HG03442 (cell line): Measurements from ENCODE around the gene ING3.

Experiments used
- ATAC-seq: cut with Tn5 transposase; IDR thresholded peaks from one replicate; pipeline ENCODE4 v1.9.1; 2021; ENCODE audit warnings: mild to moderate bottlenecking, moderate library complexity; ENCODE audit not compliant: unreplicated experiment

The ING3 gene

GRCh38 chr7:120950539-120951308 lies at the start of gene ING3:
ING3 (plus strand) TSS chr7:120950777; CDS start chr7:120950897, 120 bp downstream.
- ATAC-seq, result peak; percentile 97

DNA sequence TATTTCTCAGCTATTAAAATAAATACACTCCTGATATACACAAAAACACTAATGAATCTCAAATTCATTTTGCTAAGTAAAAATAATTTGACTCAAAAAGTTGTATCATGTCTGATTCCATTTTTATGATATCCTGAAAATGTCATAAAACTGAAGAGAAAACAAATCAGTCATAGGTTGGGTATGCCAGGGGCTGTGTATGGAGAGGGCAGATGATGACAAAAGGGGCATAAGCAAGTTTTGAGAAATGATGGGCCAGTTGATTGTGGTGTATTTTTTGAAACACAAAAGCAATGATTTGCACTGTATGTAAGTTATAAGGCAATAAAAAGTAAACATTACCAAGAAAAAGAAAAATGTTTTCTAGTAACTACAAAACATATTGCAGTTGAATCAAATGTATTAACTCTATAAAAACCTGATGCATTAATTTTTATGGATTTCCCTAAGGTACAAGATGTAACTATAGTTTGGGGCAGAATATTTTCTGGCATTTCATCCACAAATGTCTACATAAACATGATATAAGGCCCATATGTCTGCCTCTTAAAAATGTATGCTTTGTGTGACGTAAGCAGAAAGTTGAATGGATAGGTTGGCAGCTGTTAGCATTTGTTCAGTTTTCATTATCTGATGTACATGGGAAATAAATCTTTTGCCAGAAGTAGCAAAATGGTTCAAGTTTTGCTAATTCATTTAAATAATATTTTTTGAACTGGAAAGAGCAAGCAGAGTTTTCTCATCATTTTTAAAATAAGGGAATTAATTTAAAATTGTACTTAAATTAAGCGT lies 35.1 kb upstream of the ING3 start:
- no peak for ATAC-seq

- ATAC-seq, result no peak
These were observed 34.5 kb upstream of the ING3 start for GRCh38 chr7:120916121-120916520.

DNA sequence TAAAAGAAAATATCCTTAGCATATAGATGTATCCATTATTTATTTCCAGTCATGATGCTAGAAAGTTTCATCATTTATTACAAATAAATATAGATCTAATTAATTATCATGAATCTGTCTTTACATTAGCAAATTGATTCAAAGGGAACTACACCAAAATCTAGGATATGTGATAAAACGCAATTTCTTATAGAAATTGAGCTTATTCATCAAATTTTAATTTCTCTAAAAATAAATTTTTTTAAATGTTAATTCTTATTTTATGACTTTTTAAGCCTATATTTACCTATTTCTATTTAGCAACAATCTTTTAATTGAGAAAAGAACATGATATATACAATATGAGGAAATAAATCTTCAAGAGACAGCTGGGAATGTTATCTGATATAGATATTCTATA lies 34.0 kb upstream of the ING3 start:
- no peak for ATAC-seq

DNA sequence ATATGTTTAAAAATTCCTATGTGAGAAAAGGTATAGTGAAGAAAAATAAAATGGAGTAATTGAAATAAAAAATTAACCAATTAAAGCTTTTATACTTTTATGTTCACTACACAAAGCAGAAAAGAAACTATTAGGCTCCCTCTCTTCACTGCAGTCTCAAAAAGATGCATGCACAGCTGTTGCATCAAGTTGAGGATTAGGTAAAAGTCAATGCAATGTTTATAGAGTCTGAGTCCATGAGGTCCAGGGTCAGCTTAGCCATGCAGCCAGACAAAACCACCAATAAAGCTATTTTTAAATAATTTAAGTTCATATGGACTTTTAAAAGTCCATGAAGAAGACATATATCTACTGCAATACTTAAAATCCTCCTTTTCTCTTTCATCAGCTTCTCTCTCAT lies 31.1 kb upstream of the ING3 start:
- ATAC-seq, result no peak

- no peak for ATAC-seq
These were observed 30.5 kb upstream of the ING3 start for GRCh38 chr7:120920034-120920433.

DNA sequence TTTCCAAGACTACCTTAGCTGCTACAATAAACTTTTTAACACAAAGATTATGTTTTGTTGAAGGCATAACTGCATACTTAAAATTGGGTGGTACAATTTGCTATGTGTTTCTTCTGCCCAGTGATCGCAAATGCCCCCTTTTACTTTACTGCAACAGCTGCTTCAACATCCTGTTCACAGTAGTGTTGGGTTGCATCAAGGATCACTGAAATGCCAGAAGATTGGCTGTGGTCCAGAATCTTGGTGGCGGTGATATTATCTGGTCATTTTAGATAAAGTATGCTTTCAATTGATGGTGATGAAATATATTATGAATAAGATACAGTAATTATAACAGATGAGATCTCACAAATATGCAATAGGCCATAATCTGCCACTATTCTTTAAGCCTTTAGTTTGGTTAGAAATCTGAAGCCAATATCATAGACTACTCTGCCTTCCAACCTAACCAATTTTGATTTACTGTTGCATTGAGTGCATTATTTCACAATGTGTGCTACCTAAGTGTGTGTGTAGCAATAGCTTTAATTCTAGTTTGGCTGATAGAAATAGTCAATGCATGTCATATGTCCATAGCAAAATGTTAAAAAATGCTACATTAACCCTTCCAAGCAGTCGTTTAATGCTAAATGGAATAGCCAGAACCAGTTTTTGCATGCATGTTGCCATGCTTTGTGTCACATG lies 29.8 kb upstream of the ING3 start:
- ATAC-seq, result no peak

DNA sequence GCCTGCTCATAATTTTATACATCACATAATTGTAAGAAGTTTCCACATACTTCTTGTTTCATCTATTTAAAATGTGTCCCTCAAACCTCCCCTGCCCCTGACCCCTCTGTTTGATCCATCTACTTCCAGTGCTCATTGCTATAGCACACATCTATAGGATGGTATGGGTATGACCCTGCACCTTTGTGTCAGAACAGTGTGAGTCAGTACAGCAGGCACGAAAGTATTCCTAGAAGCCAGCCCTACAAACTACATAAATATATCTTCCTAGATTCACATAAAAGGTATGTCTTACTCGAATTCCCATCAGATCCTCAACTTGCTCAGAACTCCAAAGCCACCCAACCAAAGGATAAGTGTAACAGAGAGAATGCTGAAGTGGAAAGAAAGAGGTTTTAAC lies 25.7 kb upstream of the ING3 start:
- no peak for ATAC-seq

DNA sequence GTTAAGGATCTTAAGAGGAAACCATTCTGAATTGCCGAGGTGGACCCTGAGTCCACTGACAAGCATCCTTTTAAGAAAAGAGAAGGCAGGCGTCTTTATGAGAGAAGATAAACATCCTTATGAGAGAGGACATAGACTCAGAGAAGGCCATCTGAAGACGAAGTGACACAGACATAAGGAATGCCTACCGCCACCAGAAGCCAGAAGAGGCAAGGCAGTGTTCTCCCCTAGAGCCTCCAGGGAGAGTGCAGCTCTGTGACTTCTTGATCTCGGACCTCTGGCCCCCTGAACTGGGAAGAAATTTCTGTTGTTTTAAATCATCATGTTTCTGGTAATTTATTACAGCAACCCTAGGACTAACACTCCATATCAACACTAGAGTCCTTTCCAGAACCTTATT lies 25.2 kb upstream of the ING3 start:
- no peak for ATAC-seq

GRCh38 chr7:120926943-120927346 lies 23.6 kb upstream of the ING3 start:
- peak; percentile 1 for ATAC-seq

GRCh38 chr7:120927454-120928103 lies 23.0 kb upstream of the ING3 start:
- ATAC-seq, result peak; percentile 84

DNA sequence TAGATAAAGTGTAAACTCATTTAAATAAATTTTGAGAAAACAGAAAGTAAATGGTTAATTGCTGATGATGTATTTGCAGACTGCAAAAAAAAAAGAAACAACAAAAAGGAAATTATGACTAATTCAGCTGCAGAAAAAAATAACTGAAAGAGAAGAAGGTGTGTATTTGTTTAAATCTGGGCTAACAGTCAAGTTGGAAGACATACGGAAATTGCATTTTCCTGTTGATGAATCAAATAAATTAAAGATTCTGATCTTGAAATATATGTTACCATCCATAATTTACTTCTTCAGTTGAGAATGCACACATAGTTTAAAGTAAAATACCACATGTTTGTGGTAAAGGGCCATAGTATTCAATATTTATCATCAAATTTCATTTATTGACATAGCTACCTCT lies 19.3 kb upstream of the ING3 start:
- ATAC-seq, result no peak

GRCh38 chr7:120933475-120933874 lies 17.1 kb upstream of the ING3 start:
- ATAC-seq, result peak; percentile 48

- ATAC-seq, result no peak
These were observed 11.2 kb upstream of the ING3 start for GRCh38 chr7:120939345-120939744.

GRCh38 chr7:120941064-120941463 lies 9.5 kb upstream of the ING3 start:
- no peak for ATAC-seq

DNA sequence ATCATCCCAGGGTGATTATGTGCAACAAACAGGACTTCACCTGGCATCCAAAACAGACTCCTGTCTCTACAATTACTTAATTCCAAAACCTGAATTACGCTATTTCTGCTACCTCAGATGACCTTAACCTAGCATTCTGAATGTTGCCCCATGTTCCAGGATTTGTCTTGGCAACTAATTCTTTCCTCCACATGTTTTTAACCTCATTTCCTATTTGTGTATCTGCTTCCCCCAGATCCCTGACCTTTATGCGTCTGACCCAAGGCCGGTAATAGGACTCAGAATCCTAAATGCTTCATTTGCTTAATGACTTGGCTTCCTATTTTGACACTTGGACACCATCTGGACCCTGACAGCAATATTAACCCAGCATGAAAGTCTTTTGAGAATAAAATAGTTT lies 8.7 kb upstream of the ING3 start:
- no peak for ATAC-seq

- ATAC-seq, result no peak
These were observed 7.7 kb upstream of the ING3 start for GRCh38 chr7:120942861-120943260.

DNA sequence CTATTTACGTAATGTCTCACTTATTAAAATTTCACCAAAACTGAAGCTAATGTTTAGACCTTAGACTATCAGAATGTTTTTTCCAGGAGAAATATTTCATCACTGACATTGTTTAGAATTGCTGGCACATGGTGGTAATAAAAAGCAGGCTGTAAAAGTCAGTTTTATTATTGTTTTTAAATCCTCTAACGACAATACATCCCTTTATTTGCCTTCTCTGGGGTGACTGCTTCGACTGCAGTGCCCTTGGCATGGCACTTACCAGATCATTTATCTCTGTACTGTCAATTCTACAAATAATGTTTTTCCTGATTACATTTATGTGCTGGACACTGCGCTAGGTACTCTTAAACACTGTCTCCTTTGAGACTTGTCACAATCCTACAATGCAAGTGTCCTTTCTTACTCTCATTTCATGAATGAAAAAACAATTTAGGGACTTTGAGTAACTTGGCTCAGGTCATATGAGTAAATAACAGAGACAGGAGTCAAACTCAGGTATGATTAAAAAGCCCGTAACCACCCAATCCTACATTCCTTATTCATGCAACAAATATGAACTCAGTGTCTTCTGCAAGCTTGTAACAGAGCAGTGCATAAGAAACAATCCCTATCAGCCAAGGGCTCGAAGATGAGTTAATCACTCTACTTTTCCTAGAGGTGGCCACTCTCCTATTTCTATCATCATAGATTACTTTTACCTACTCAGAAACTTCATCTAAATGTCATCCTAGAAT lies 5.6 kb upstream of the ING3 start:
- no peak for ATAC-seq

DNA sequence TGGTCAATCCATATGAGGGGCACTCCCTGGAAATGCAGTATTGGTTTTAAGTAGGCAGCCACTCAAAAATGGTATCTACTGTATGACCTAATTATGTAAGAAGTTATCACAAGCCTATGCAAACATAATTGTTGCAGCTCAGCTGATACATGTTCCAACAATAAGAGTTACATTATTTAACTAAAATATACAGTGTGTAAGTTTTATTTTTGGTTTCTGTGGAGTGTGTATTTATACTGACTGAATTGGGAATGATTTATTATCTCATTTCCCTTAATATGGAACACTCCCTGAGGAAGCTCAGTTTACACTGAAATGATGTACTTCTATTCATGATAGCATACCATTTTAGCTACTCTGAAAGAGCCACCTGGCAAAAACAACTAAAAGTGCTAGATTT lies 2.6 kb upstream of the ING3 start:
- no peak for ATAC-seq

- ATAC-seq, result no peak
These were observed 1.1 kb upstream of the ING3 start for GRCh38 chr7:120949393-120949911.
